HK-2 (cell line): Measurements from ENCODE around the gene PLA2G12A.
"Not testable (repeated sequence)": the region's sequence is repeated elsewhere in the genome, so short reads cannot be mapped to it uniquely, and the experiment has no call there.

Source experiments
- DNase-seq: peaks from one replicate; pipeline ENCODE4 v3.0.0-alpha.2; 2018; ENCODE audit not compliant: unreplicated experiment

The PLA2G12A gene

GRCh38 chr4:109678925-109679324 lies 50.9 kb downstream of the PLA2G12A start:
- DNase-seq, result not testable (repeated sequence)

- not testable (repeated sequence) for DNase-seq
Measured at GRCh38 chr4:109678472-109678871, 51.4 kb downstream of the PLA2G12A start.

- no peak for DNase-seq
Measured at GRCh38 chr4:109676886-109677285, 53.0 kb downstream of the PLA2G12A start.

- DNase-seq, result no peak
Measured at GRCh38 chr4:109675843-109676242, 54.0 kb downstream of the PLA2G12A start.

- no peak for DNase-seq
Measured at GRCh38 chr4:109675181-109675580, 54.7 kb downstream of the PLA2G12A start.

- no peak for DNase-seq
Measured at GRCh38 chr4:109673303-109673702, 56.6 kb downstream of the PLA2G12A start.

- DNase-seq, result no peak
Measured at GRCh38 chr4:109672169-109672930, 57.5 kb downstream of the PLA2G12A start.

- DNase-seq, result no peak
Measured at GRCh38 chr4:109671350-109671749, 58.5 kb downstream of the PLA2G12A start.

GRCh38 chr4:109665783-109666485 lies 63.9 kb downstream of the PLA2G12A start:
- no peak for DNase-seq

- DNase-seq, result no peak
Measured at GRCh38 chr4:109662771-109663170, 67.1 kb downstream of the PLA2G12A start.

GRCh38 chr4:109662116-109662515 lies 67.8 kb downstream of the PLA2G12A start:
- no peak for DNase-seq
